GM19468 (cell line): ENCODE data around the gene AMN.
"Not testable (repeated sequence)": the region's sequence is repeated elsewhere in the genome, so short reads cannot be mapped to it uniquely, and the experiment has no call there.

Source experiments
- ATAC-seq: cut with Tn5 transposase; IDR thresholded peaks from one replicate; pipeline ENCODE4 v1.9.1; 2021; ENCODE audit warnings: mild to moderate bottlenecking, moderate library complexity, moderate number of reproducible peaks; ENCODE audit not compliant: unreplicated experiment; ENCODE audit errors: extremely low read depth

The AMN gene

DNA sequence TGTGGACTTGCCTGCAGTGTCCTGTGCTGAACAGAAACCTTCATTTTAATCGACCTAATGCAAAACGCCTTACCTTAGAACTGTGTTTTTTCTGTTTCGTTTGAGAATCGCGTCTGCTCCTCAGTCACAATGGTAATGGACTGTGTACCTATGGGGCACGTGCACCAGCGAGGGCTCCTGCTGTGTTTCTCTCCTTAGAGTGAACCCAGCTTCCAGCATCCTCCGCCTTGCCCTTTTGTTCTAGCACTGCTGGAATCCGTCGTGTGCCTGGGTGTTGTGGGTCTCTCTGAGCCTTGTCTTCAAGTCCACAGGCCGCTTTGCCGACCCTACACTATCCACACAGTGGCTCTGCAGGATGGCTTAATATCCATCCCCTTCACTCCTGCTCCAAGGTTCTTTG lies 3.6 kb downstream of the AMN start:
- no peak for ATAC-seq

DNA sequence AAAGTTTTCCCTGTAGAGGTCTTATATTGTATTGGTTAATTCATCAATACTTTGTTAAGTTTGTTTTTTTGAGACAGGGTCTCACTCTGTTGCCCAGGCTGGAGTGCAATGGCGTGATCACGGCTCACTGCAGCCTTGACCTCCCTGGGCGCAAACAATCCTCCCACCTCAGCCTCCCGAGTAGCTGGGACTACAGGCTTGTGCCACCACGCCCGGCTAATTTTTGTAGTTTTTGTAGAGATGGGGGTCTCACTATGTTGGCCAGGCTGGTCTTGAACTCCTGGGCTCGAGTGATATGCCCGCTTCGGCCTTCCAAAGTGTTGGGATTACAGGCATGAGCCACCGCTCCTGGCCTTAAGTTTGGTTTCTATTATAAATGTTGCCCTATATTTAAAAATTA lies 4.4 kb downstream of the AMN start:
- not testable (repeated sequence) for ATAC-seq

DNA sequence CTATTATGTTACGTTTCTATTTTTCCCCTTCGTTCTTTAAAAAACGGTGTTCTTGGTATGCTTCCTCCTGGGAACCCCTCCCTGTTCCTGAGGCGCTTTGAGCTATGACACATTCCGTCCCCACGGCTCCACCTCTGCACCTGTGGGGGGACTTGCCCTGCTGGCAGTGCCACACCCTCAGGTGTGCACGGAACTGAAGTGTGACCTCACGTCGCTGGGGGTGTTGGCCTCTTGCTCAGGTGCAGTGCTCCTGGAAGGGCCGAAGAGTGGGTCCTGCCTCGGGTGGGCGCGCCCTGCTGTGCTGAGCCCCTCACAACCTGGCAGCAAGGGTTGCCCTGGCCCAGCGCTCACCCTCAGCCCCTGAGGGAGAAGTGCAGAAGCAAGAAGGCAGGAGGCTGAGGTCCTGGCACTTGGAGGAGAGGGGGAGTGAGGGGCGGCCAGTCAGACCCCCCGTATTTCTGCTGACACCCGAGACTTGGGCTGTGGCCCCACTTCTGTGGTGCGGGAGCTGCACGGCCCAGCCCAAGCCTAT lies 4.9 kb downstream of the AMN start:
- no peak for ATAC-seq

DNA sequence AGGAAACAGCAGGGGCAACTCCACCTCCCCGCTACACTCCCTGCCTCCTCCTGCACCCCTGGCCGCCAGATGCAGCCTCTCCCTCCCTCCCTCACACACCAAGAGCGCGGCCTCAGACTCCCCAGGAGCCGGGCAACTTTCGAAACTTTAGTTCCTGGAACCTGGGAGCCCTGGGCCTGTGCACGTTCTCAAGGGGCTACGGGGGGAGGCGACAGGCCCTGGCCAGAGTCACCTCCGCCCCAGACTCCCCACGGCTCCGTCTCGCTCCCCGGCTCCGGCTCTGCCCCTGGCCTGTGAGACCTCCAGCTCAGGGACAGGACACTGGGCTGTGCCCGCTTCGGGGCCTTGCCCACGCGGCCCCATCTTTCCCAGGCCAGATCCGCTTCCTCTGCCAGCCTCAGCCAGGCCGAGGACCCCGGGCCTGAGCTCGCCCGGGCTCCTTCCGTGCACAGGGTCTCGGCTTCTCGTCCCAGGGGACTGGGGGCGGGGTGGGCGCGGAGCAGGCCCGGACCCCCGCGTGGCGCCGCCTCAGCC lies 5.5 kb downstream of the AMN start:
- no peak for ATAC-seq

DNA sequence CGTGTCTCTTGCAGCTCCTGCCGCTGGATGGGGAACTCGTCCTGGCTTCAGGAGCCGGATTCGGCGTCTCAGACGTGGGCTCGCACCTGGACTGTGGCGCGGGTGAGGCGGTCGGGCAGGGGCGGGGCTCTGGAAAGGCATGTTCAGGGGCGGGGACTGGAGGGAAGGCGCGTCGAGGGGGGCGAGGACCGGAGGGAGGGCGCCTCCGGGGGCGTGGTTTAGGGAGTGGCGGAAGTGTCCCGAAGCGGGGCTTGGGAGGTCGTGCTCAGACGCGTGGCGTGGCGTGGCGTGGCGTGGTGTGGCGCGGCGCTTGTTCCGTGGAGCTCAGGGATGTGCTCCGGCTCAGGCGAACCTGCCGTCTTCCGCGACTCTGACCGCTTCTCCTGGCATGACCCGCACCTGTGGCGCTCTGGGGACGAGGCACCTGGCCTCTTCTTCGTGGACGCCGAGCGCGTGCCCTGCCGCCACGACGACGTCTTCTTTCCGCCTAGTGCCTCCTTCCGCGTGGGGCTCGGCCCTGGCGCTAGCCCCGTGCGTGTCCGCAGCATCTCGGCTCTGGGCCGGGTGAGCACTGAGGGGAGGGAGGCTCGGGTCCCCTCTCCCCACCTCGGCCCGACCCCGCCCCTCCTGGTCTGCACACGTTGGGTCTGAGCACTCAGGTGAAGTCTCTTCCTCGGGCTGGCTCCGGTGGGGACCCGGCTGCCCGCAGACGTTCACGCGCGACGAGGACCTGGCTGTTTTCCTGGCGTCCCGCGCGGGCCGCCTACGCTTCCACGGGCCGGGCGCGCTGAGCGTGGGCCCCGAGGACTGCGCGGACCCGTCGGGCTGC lies 6.2 kb downstream of the AMN start:
- no peak for ATAC-seq

DNA sequence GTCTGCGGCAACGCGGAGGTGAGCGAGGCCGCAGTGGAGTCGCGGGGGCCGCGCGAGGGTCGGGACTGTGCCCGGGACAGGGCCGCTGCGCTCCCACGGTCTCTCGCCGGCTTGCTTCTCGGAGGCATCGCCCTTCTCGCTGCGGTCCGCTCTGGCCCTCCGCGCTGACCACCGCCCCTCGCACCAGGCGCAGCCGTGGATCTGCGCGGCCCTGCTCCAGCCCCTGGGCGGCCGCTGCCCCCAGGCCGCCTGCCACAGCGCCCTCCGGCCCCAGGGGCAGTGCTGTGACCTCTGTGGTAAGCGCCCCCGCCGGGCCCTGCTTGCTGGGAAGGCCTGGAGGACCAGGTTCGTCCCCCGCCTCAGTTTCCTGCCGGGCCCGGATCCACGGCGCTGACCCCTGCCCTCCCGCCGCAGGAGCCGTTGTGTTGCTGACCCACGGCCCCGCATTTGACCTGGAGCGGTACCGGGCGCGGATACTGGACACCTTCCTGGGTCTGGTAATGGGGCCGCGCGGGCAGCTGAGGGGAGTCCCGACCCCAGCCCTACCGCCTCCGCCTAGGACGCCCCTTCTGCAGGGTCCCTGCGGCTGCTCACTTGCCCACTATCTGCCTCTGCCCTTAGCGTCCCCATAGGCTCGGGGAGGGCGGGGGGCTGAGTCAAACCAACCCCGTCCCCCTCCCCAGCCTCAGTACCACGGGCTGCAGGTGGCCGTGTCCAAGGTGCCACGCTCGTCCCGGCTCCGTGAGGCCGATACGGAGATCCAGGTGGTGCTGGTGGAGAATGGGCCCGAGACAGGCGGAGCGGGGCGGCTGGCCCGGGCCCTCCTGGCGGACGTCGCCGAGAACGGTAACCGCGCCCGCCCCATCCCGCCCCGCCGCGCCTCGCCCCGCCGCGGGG lies 7.0 kb downstream of the AMN start:
- no peak for ATAC-seq

DNA sequence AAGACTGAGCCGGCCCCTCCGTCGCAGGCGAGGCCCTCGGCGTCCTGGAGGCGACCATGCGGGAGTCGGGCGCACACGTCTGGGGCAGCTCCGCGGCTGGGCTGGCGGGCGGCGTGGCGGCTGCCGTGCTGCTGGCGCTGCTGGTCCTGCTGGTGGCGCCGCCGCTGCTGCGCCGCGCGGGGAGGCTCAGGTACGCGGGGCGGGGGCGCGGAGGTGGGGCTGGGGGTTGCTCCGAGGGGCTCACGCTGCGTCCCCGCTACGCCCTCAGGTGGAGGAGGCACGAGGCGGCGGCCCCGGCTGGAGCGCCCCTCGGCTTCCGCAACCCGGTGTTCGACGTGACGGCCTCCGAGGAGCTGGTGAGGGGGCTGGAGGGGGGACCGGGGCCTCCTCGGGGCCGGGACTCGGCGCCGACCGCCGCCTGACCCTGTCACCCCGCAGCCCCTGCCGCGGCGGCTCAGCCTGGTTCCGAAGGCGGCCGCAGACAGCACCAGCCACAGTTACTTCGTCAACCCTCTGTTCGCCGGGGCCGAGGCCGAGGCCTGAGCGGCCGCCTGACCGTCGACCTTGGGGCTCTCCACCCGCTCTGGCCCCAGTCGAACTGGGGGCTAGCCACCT lies 7.8 kb downstream of the AMN start:
- ATAC-seq, result no peak

DNA sequence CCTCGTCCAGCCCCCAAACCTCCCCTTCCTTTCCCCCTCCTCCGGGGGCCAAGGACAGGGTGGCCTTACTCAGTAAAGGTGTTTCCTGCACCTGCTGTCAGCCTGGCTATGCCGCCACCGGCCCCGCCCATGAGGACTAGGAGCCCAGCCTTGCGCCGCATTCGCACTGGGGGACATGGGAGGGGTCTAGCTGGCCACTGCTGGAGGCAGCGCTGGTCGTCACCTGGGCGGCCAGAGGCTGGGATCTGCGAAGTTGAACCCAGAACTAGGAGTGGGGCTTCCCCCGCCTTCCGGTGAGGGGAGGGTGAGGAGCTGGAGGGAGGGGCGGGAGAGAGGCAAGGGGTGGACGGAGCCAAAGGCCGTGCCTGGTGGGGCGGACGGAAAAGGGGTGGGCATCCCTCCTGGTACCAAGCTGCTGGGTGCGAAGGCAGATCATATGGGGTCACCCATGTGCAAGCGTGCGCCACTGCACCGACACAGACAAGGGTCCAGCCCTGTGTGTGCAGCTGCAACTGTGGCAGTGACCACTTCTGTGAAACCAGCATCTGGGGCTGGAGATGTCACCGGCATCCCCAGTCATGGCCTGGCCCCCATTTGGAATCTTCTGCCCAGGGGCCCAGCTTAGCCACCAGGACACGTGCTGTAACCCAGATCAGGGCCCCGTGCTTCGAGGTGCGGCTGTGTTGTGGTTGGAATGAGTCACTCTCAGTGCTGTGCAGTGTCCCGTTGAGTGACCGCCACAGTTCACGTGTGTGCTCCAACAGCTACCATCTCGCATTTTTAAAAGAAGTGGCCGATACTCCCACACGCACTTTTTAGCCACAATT lies 8.5 kb downstream of the AMN start:
- no peak for ATAC-seq

DNA sequence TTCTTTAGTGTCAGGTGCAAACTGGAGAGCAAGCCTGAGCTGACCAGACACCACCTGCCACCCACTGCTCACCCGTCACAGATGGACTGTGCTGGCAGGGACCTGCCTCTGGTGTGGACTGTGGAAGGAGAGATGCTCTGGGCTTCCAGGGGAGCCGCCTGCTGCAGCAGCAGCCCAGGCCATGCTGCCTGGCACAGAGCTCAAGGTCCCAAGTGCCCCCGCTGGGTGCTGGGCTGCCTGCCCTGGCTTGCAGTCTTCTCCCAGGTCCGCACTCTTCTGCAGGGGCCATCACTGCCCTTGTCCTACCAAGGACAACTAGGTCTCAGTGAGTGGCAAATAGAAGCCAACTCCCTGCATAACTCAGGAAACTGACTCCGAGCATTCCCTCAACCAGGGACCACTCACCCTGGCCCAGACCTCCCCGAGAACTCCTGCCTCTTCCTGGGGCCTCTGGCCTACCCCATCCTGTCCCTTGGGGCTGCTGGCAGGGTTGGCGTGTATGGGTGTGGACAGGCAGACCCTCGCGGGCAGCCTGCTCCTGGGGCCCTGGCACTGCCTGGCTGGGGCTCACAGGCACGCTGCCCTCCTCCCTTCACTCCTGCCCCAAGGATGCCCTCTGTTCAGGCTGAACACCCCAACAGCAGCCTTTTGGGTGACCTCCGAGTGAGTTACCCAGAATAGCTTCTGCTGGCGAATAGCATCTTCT lies 9.3 kb downstream of the AMN start:
- no peak for ATAC-seq

DNA sequence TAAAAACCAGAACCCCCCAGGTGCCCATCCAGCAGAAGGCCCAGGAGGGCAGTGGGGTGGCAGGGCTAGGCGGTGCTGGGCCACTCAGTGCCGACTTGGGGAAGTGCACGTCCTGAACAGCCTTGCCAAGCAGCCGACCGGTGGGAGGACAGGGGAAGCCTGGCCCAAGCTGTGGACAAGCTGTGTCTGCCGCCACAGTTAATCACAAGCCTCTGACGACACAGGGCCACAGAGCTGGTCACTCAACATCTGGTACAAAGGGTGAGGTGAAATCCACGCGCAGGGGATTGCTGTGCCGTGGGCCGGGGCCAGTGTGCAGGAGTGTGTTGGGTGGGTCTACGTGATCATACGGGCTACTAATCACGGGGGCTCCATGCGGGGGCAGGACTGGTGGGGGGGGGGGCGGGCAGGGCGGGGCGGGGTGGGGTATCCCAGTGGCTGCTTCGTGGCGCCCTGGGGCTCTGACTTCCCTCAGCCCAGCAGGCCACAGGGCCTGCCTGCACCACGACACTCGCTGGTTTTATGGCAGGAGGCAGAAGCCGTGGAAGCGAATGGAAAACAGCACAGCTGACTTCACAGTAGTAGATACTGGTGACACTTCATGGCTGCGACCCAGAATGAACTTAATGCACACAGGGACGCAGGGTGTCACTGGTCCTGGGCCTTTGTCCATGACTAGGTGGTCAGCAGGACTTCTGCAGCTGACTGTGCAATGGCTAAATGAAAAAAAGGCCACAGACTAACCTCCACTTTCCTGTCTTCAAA lies 10.2 kb downstream of the AMN start:
- no peak for ATAC-seq

DNA sequence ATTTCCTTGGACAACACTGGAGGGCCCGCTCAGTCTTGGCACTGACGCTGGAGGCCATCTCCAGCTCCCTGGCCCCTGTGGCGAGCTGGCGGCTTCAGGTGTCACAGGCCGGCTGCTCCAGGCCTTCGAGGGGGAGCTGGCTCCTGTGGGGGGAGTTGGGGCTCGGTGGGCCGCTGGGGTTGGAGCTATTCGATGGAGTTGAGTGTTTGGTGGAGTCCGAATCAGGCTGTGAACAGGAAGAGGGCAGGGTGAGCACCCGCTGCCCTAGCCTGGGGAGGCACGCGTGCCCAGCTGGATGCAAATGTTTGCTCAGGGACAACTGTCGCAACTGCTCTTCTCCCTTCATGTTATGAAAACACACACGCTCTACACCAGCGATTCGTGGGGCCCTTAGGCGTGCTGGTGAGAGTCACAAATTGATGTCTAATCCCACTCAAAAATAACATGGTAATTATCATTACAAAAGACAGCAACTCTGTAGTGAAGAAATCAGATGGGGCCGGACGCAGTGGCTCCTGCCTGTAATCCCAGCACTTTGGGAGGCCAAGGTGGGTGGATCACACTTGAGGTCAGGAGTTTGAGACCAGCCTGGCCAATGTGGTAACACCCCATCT lies 11.3 kb downstream of the AMN start:
- no peak for ATAC-seq

DNA sequence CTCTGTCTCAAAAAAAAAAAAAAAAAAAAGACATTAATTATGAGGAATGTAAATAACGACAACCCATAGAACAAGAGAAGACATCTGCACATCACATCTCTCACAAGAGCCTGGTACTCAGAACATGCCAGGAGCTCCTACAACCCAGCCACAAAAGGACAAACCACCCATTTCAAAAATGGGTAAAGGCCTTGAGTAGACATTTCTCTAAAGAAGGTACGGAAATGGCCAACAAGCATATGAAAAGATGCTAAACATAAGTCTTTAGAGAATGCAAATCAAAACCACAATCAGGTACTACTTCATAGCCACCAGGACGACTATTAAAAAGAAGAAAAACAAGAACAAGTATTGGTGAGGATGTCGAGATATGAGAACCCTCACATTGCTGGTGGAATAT lies 13.3 kb downstream of the AMN start:
- ATAC-seq, result no peak

DNA sequence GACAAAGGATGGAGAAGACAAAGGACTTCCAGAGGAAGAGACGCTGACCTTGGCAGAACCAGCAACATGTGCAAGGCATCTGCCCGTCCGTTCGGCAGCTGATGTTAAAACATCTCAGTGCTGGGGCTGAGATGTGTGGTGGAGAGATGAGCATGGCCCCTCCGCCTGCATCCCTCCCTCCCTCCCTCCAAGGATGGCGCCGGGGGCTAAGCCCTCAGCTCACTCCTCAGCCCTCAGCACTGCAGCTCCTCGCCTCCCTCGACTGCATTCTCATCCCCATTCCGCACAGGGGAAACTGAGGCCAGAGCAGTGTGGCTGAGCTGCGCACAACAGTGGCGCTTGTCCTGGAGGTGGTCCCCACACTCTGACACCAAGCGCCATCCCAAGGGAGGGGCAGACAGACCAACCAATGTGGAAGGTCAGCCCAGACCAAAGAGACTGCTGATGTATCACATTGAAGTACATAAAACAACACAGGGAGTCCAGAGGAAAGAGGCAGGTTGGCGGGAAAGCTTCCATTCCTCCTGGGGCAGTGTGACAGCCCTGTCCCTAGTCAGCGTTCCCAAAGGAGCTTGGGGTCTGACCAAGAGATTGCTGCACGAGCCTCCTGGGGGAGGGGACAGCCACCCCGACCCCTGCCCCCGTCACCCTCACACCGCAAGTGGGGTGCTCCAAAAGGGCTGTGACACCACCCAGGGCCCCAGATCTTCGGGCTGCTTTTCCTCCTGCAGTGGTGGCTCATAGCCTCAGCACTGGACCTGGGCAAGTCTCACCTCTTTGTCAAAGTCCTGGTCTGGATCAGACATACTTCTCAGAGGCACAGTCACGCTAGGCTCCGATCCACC lies 15.1 kb downstream of the AMN start:
- ATAC-seq, result no peak

DNA sequence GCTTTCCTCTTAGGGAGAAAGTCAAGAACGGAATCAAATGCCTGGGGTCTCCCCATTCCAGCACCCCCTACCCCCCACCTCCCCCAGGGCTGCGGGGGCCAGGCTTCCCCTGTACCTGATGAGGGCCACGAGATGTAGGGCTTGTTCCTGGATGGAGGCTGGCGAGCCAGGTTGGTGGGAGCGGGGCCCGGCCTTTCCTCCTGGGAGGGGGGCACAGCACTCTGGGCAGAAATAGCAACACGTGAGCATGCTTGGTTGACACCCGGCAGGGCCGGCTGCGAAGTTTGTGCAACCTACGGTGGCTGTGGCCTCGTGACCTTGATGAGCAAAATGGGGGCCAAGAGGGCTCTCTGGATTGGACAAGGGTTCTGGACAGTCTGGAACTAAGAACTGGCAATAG lies 15.7 kb downstream of the AMN start:
- no peak for ATAC-seq

DNA sequence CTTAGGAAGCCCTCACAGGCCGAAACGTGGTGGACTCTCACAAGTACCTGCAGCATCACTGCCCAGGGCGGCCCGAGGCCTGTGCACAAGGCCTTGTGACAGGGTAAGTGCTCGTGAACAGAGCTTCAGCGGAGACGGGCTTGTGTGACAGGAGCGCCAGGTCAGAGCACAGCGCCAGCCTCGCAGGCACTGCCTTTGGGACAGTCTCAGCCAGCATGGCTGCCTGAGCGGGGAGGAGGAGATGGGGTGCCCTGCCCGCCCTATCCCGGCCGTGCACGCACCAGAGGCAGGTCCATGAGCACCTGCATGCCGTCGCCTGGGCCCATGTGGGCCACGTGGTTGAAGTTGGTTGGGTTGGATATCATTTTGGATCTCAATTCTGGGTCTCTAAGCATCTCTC lies 16.9 kb downstream of the AMN start:
- no peak for ATAC-seq

DNA sequence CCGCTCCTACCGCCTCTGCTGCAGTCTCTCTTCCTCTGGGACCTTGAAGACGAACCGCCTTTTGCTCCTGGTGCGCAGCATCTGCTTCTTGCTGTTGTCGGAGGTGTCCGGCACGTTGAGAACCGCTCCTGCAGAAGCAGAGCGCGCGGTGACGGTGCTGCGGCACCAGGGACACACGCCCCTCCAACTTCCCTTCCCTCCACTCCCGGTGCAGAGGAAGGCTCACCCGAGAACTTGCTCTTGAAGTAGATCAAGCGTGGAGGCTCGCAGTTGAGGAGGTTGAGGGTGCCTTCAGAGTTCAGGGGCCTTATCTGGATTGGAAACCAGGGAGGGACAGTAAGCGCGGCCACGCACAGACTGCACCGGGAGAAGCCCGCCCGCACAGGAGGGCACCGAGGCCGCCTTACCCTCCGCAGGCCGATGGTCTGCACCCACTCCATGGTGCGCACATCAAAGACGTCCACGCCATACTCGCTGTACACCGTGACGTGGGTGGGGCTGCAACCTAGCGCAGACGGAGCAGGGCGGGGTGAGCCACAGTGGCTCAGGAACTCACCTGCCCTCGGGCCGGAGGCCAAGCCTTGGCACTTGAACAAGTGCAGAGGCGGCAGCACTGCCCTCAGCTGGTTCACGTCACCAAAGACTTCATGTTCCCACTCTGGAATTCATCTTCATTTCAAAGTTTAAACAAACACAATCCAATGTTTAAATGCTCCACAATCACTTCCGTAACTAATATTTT lies 17.5 kb downstream of the AMN start:
- no peak for ATAC-seq
